HL-60 (cell line): ENCODE measurements around the gene OSBPL6.

Experiments
- DNase-seq, 2 experiments: peaks; one replicate each; pipeline ENCODE4 v3.0.0-alpha.2; 2010 to 2020; ENCODE audit warnings: low read depth in 1 of 2, low spot score in 1 of 2
- H3K27ac ChIP-seq: fragments of 250-450 bp; sonication (Bioruptor Pico); replicated peaks from 2 replicates; pipeline ENCODE4 v1.5.1; 2020; ENCODE audit warnings: mild to moderate bottlenecking, moderate library complexity
- H3K27me3 ChIP-seq: fragments of 250-450 bp; sonication (Bioruptor Pico); 2 replicates; pipeline ENCODE4 v1.5.1; 2021; ENCODE audit warnings: mild to moderate bottlenecking, moderate library complexity; ENCODE audit not compliant: insufficient read depth, poor library complexity, severe bottlenecking
- H3K4me3 ChIP-seq: replicated peaks from 2 replicates; pipeline ENCODE4 v1.5.1; 2011; ENCODE audit warnings: mild to moderate bottlenecking, control low read depth, low read length; ENCODE audit not compliant: insufficient read depth
- GABPA ChIP-seq: IDR thresholded peaks from 2 replicates; pipeline ENCODE4 v1.6.1; 2012; ENCODE audit warnings: low read depth
- POLR2AphosphoS5 ChIP-seq: IDR thresholded peaks from 2 replicates; pipeline ENCODE4 v1.6.1; 2012; ENCODE audit warnings: low read depth
- SPI1 ChIP-seq: IDR thresholded peaks from 2 replicates; pipeline ENCODE4 v1.6.1; 2012; ENCODE audit warnings: low read depth, mild to moderate bottlenecking, borderline replicate concordance
- TF ChIP-seq, protein P1 (sequence below): IDR thresholded peaks from 2 replicates; pipeline ENCODE4 v1.6.1; 2012; ENCODE audit warnings: low read depth; ENCODE audit not compliant: insufficient replicate concordance
- TF ChIP-seq, protein P2 (sequence below): IDR thresholded peaks from one replicate; pipeline ENCODE4 v1.5.1; 2011; ENCODE audit warnings: low read length, control low read depth, inconsistent platforms; ENCODE audit not compliant: insufficient read depth

Gene OSBPL6

DNA sequence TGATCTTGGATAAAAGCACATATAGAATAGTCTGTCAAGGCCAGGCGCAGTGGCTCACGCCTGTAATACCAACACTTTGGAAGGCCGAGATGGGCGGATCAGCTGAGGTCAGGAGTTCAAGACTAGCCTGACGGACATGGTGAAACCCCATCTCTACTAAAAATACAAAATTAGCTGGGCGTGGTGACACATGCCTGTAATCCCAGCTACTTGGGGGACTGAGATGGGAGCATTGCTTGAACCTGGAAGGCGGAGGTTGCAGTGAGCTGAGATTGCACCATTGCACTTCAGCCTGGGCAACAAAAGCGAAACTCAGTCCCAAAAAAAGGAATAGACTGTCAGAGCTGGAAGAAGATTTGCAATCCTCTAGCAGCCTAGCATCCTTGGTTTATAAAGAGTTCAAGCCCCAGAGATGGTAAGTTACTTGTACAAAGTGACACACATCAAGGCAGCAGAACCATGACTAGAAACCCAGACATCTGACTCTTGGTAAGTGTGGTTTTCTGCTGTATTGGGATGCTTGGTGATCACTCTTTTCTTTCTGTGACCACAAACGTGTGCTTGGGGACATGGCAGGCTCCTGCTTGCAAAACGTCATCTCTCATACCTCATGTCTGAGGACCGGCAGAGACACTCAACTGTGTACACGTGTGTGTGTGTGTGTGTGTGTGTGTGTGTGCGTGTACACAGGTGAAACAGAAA is 69.0 kb downstream of the OSBPL6 start:
- DNase-seq, result no peak
- TF ChIP-seq SPI1 (no peak), GABPA (no peak), POLR2AphosphoS5 (no peak)
- TF ChIP-seq, protein P1, sequence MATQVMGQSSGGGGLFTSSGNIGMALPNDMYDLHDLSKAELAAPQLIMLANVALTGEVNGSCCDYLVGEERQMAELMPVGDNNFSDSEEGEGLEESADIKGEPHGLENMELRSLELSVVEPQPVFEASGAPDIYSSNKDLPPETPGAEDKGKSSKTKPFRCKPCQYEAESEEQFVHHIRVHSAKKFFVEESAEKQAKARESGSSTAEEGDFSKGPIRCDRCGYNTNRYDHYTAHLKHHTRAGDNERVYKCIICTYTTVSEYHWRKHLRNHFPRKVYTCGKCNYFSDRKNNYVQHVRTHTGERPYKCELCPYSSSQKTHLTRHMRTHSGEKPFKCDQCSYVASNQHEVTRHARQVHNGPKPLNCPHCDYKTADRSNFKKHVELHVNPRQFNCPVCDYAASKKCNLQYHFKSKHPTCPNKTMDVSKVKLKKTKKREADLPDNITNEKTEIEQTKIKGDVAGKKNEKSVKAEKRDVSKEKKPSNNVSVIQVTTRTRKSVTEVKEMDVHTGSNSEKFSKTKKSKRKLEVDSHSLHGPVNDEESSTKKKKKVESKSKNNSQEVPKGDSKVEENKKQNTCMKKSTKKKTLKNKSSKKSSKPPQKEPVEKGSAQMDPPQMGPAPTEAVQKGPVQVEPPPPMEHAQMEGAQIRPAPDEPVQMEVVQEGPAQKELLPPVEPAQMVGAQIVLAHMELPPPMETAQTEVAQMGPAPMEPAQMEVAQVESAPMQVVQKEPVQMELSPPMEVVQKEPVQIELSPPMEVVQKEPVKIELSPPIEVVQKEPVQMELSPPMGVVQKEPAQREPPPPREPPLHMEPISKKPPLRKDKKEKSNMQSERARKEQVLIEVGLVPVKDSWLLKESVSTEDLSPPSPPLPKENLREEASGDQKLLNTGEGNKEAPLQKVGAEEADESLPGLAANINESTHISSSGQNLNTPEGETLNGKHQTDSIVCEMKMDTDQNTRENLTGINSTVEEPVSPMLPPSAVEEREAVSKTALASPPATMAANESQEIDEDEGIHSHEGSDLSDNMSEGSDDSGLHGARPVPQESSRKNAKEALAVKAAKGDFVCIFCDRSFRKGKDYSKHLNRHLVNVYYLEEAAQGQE, result no peak
- TF ChIP-seq, protein P2, sequence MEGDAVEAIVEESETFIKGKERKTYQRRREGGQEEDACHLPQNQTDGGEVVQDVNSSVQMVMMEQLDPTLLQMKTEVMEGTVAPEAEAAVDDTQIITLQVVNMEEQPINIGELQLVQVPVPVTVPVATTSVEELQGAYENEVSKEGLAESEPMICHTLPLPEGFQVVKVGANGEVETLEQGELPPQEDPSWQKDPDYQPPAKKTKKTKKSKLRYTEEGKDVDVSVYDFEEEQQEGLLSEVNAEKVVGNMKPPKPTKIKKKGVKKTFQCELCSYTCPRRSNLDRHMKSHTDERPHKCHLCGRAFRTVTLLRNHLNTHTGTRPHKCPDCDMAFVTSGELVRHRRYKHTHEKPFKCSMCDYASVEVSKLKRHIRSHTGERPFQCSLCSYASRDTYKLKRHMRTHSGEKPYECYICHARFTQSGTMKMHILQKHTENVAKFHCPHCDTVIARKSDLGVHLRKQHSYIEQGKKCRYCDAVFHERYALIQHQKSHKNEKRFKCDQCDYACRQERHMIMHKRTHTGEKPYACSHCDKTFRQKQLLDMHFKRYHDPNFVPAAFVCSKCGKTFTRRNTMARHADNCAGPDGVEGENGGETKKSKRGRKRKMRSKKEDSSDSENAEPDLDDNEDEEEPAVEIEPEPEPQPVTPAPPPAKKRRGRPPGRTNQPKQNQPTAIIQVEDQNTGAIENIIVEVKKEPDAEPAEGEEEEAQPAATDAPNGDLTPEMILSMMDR, result no peak
- Histone ChIP-seq H3K27me3 (no peaks in the 10 kb centered on the region), H3K27ac (no peak overlapping the region), H3K4me3 (no peak overlapping the region)

GRCh38 chr2:178264211-178264610 is 69.9 kb downstream of the OSBPL6 start:
- Histone ChIP-seq H3K27ac (no peak overlapping the region), H3K4me3 (no peak overlapping the region), H3K27me3 (no peaks in the 10 kb centered on the region)
- TF ChIP-seq, protein P1, result no peak
- TF ChIP-seq SPI1 (no peak), GABPA (no peak), POLR2AphosphoS5 (no peak)
- TF ChIP-seq, protein P2, result no peak
- no peak for DNase-seq

DNA sequence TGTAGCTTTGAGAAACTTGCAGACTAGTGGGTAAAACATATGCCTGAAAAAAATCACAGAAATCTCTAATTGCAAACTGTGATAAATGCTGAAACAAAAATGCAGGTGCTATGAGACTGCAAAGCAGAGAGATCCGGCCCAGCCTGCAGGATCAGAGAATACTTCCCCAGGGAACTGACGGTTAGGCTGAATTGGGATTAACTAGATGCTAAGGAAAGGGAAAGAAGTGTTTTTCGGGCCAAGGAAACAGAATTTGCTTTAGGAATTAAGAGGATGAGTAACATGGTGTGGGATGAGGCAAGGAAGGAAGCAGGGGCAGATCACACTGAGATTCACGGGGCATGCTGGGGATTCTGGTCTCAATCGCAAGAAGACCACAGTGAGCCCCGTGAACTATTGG is 71.5 kb downstream of the OSBPL6 start:
- TF ChIP-seq SPI1 (no peak), GABPA (no peak)
- TF ChIP-seq, protein P2, result no peak
- no peak overlapping the region for H3K4me3 ChIP-seq
- no peak overlapping the region for H3K27ac ChIP-seq
- no peaks in the 10 kb centered on the region for H3K27me3 ChIP-seq
- DNase-seq, result no peak

- no peak overlapping the region for H3K27ac ChIP-seq
- H3K27me3 ChIP-seq, result no peaks in the 10 kb centered on the region
- TF ChIP-seq POLR2AphosphoS5 (no peak), GABPA (no peak), SPI1 (no peak)
- TF ChIP-seq, protein P1, result no peak
- TF ChIP-seq, protein P2, result no peak
- DNase-seq, result no peak
- no peak overlapping the region for H3K4me3 ChIP-seq
These were observed 72.1 kb downstream of the OSBPL6 start for GRCh38 chr2:178266445-178266844.
